ENCODE data around the gene KIF2A.

- TF ChIP-seq CTCF (IDR thresholded peaks at IDR 0.05) (no peak), POLR2A (IDR thresholded peaks at IDR 0.05) (no peak)
Observed at GRCh38 chr5:62372600-62372999, 66.6 kb downstream of the KIF2A start.

Data from body of pancreas (tissue), 4 donors.